ENCODE measurements around the gene NR1D2.

DNA sequence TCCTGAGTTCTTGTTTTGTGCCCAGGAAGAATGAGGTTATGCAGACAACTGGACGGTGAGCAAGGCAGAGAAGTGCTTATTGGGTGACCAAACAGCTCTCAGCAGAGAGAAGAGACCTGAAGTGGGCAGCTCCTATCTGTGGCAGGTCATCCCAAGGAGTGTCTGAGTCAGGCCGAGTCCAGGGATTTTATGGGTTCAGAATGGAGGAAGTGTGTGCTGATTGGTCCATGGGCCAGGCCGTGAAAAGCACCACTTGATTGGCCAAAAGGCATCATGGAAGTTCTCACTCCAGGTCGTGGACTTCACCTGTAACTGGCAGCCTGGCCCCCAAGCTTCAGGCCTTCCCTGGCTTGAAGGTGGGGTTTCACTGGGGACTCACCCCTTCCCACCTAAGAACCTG, 74.5 kb downstream of the NR1D2 start:
- TF ChIP-seq, protein P1, sequence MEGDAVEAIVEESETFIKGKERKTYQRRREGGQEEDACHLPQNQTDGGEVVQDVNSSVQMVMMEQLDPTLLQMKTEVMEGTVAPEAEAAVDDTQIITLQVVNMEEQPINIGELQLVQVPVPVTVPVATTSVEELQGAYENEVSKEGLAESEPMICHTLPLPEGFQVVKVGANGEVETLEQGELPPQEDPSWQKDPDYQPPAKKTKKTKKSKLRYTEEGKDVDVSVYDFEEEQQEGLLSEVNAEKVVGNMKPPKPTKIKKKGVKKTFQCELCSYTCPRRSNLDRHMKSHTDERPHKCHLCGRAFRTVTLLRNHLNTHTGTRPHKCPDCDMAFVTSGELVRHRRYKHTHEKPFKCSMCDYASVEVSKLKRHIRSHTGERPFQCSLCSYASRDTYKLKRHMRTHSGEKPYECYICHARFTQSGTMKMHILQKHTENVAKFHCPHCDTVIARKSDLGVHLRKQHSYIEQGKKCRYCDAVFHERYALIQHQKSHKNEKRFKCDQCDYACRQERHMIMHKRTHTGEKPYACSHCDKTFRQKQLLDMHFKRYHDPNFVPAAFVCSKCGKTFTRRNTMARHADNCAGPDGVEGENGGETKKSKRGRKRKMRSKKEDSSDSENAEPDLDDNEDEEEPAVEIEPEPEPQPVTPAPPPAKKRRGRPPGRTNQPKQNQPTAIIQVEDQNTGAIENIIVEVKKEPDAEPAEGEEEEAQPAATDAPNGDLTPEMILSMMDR (IDR thresholded peaks at IDR 0.05), result no peak
- TF ChIP-seq SIN3A (IDR thresholded peaks at IDR 0.05; ENCODE audit: borderline replicate concordance, insufficient read depth, low read depth, low read length), result no peak
